Nucleus accumbens (tissue), 56 donors: Measurements from ENCODE around the gene NANOGP8.
A peak's percentile ranks its signal among the peaks of the same experiment; 100 is the strongest.
"Not testable (repeated sequence)": the region's sequence is repeated elsewhere in the genome, so short reads cannot be mapped to it uniquely, and the experiment has no call there.

Experiments used
- DNase-seq, 56 donors: peaks; one replicate each; lab custom pipeline; 2025; lab: John Stamatoyannopoulos, UW

The NANOGP8 gene, protein sequence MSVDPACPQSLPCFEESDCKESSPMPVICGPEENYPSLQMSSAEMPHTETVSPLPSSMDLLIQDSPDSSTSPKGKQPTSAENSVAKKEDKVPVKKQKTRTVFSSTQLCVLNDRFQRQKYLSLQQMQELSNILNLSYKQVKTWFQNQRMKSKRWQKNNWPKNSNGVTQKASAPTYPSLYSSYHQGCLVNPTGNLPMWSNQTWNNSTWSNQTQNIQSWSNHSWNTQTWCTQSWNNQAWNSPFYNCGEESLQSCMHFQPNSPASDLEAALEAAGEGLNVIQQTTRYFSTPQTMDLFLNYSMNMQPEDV

DNA sequence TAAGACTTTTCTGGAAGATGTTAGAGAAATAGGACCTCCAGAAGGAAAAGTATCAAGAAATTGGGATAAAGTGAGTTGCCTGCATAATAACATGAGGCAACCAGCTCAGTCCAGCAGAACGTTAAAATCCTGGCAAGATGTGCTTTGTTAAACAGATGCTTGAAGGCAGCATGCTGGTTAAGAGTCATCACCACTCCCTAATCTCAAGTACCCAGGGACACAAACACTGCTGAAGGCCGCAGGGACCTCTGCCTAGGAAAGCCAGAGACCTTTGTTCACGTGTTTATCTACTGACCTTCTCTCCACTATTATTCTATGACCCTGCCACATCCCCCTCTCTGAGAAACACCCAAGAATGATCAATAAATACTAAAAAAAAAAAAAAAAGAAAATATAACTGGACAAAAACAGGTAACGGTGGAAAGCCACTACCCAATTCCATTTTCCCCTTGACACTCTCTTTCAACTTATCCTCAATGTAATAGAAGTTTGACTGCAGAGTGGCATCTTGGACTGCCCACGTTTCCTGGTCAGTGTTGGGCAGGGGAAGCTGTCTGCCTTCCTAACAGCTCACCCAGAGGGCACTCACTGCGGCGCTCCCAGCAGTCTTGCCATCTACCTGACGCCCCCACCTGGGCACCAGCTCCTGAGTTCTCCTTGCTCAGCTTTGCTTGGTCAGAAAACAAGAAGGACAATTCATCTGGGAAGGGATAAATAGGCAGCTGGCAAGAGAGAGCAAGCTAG is at the start of gene NANOGP8:
Gene NANOGP8, minus strand, starts transcription at position 120 of the 744 bp plus-strand sequence. CDS start 185 bp downstream, outside the sequence.
- DNase-seq: not testable (repeated sequence)

DNA sequence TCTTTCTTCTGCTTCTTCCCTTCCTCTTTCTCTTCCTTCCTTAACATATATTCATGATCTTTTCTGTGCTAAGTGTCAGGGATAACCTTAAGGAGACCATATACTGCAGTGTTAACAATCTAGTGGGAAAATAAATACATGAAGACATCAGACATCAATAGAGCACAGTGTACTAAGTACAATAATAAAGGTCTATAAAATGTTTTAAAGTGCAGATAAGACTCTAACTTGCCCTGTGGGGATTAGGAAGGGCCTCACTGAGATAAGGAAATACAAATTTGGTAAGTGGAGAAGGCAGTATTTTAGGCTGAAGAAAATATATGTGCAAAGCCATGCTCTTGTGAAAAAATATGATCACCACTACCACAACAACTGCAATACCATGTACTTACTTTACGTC is 49.2 kb upstream of the NANOGP8 start:
- DNase-seq: no peak

- no peak for DNase-seq
These were observed 45.1 kb upstream of the NANOGP8 start for GRCh38 chr15:35130245-35130644.

GRCh38 chr15:35129361-35129760 is 44.3 kb upstream of the NANOGP8 start:
- peak in 17 of 56 donors; percentile 1 to 52 (median 17) for DNase-seq

DNA sequence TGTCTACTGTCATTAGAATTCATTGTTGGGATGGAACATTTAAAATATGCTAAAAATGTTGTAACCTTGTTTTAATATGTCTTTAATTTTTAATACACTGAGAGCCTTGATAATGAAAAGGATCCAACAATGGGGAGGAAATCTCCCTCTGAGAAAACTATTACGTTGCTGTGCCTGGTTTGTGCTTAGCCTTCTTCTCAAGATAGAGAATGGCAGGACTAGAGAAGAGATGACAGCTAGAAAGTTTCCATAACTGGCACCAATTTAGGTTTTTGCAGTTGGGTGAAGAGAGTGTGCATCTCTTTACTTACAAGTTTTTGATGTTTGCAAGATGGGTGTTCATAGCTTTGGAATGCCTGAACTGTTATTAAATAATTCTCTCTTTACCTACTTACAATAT is 42.6 kb upstream of the NANOGP8 start:
- DNase-seq: no peak

DNA sequence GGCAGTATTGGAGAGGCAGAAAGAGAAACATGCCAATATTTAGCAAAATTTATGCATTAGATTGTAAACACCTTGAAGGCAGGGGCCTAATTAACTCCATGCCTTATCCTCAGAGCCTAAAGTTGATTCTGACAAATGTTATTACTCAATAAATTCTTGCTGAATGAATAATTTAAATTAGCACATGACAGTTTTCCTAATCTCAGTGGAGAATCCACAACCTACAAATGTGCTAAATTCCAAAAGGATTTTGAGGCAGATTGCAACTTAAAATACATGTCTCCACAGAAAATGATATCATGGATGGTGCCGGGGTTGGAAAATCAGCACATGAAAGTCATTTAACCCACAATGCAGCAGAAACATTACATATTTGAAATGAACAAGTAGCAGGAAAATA is 41.1 kb upstream of the NANOGP8 start:
- DNase-seq: no peak

DNA sequence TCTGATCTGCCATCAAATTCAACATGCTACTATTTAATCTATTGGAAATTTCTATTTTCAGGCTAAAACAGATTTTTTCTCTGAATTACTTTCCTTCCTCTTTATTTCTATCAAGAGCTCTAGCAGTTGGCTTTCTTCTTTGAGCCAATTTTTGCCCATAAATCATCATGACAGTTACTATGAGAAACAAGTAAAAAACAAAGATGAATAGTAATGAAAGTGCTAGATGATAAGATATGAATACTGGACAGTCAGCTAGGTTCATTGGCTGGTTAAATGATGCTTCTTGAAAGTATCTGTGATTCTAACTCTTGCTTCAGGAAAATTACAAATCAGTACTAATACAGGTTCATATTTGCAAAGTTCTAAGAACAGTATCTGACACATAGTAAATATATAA is 38.6 kb upstream of the NANOGP8 start:
- DNase-seq: no peak

DNA sequence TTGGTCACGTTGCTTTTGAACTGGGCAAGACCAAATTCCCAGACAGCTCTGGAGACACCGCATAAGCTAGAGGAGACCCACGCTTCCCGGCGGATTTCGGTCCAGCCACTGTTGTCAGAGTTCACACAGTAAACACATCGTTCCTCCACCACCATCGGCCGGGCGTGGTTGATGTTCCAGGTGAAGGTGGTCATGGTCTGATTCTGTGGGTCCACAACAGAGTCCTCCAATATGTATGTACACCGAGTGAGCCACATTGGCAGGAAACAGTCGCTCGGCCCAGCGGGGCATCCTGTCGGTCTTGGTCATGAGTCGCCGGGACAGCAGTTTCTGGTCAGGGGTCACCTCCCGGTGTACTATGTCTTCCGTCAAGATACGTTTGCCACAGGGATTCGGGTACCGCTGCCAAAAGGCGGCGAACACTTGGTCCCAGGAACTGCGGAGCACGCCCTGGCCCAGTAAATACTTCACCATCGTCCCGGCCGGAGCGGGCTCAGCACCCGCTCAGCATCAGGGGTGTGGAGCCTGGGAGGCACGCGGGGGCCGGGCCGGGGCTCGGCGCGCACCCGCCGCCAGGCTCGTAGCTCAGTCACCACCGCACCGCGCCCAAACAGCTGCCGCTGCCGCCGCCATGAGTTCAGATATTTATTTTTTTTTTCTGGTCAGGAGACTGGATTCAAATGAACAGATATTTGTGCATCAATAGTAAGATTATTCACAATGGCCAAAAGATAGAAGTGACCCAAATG is 36.7 kb upstream of the NANOGP8 start:
- no peak for DNase-seq

DNA sequence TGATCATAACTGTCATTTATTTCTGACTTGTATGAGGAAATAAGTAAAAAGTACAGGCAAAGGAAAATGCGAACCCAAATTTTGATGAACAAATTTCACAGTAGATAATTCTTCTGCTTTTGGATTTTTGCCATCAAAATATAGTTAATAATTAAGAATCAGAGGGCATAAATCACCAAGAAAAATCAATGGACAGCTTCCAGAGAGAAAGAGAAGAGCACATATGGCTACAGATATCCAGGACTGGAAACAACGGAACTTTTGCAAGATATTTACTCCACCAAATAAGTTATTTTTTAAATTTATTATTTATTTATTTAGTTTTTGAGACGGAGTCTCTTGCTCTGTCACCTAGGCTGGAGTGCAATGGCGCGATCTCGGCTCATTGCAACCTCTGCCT is 35.1 kb upstream of the NANOGP8 start:
- no peak for DNase-seq

- no peak for DNase-seq
These were observed 33.9 kb upstream of the NANOGP8 start for GRCh38 chr15:35118960-35119359.

DNA sequence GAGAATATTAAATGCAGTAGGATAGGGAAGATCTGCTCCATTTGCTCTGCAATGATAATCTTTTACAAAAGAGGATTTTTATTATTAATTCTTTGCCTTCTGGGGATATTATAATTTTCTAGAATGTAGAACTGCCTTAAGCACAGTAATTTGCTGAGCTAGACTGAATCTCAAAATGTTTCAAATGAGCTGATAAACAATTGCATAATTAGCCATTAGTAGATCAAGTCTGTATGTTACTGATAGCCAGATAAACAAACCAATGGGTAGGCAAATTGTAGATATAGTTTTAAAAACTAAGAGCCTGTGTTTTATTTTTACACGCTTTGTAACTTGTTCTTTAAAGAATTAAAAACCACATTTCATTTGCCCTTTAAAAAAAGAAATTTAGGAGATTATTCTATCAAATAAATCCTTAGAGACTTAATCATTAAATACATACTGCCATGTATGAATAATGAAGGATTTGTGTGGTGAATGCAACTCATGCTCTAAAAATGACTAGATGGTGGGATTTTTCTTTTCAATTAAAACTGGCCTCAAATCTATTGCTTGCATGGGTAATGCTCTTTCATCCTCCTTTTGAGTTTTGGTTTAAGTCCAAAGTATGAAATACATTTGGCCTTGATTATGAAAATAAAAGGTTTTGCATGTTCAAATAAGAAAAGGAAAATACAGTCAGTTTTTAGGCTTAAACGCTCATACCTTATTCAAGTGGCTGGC is 32.6 kb upstream of the NANOGP8 start:
- no peak for DNase-seq

DNA sequence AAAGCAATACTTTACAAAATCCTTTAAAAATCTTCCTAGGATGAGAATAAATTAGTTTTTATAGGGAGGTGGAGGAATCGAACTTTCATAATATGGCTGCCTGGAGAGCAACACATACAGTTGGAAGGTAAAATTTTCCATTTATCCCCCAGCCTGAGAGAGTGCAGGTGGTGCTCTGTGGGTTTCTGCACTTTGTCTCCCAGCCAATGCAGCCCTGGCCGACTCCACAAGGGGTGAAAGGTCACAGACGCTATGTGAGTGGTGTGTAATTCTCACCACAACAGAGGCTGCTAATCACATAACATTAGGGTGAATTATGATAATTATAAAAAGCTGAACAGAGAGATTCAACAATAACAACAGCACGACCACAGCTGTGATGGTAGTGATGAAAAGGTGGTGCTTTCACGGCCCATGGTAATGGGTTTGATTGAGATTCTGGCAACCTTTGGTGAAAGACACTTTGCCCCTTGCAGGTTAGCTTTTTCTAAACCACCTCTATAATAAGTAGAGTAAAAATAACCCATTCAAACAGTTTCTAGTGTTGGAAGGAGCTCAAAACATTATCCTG is 30.1 kb upstream of the NANOGP8 start:
- no peak for DNase-seq

GRCh38 chr15:35112346-35112745 is 27.3 kb upstream of the NANOGP8 start:
- DNase-seq: no peak

GRCh38 chr15:35111861-35112260 is 26.8 kb upstream of the NANOGP8 start:
- no peak for DNase-seq

- DNase-seq: no peak
These were observed 23.4 kb upstream of the NANOGP8 start for GRCh38 chr15:35108453-35108852.

GRCh38 chr15:35107561-35107960 is 22.5 kb upstream of the NANOGP8 start:
- no peak for DNase-seq

DNA sequence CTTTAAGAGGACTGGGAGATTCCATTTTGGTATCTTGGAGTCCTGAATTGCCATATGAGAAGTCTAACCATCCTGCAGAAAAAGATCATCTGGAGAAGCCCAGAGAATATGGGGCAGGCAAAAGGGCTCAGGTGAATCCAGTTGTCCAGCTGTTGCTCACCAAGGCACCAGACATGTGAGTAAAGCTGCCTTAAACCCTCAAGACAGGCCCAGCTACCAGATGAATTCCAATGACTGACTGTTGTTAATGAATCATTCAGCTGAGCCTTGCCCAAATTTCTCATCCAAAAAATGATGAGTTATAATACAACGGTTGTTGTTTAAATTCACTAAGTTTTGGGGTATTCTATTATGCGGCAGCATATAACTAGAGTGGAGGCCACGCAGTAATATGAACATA is 22.0 kb upstream of the NANOGP8 start:
- no peak for DNase-seq

GRCh38 chr15:35104526-35105147 is 19.5 kb upstream of the NANOGP8 start:
- no peak for DNase-seq

- DNase-seq: no peak
These were observed 17.1 kb upstream of the NANOGP8 start for GRCh38 chr15:35102186-35102585.

DNA sequence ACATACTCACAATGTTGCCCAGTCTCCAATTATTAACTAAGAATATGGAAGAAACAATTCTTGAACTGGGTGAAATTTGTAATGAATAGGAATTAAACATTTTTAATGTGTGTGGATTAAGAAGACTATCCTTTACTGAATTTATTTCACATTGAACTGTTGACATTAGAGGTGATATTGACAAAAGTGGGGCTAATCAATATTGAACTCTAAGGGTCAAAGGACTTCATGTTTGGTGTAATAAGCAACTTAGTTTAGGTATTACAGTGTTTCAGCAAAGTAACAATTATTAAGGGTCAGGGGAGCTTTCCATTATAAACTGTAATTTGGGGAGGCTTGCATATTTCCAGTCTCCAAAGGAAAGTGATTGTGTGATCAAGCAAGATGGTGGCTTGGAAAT is 16.2 kb upstream of the NANOGP8 start:
- no peak for DNase-seq
